ENCODE data around the gene MAFF.
"Not testable (repeated sequence)": the region's sequence is repeated elsewhere in the genome, so short reads cannot be mapped to it uniquely, and the experiment has no call there.

MAFF gene

GRCh38 chr22:38201711-38202436 is at the start of gene MAFF:
Gene MAFF, plus strand, starts transcription at chr22:38201994. Its CDS starts 11,860 bp downstream, at chr22:38213854.
- DNase-seq = peak; percentile 94

- DNase-seq = no peak
These were observed 47.8 kb upstream of the MAFF start for GRCh38 chr22:38153821-38154562.

GRCh38 chr22:38154563-38154915 is 47.3 kb upstream of the MAFF start:
- DNase-seq = not testable (repeated sequence)

GRCh38 chr22:38155703-38156102 is 46.1 kb upstream of the MAFF start:
- no peak for DNase-seq

- DNase-seq = no peak
These were observed 38.6 kb upstream of the MAFF start for GRCh38 chr22:38162881-38163843.

GRCh38 chr22:38163844-38164550 is 37.8 kb upstream of the MAFF start:
- no peak for DNase-seq

GRCh38 chr22:38164551-38164918 is 37.3 kb upstream of the MAFF start:
- DNase-seq = no peak

- DNase-seq = no peak
These were observed 35.7 kb upstream of the MAFF start for GRCh38 chr22:38165922-38166593.

GRCh38 chr22:38167988-38168407 is 33.8 kb upstream of the MAFF start:
- no peak for DNase-seq

GRCh38 chr22:38169116-38169515 is 32.7 kb upstream of the MAFF start:
- no peak for DNase-seq

- DNase-seq = no peak
These were observed 31.3 kb upstream of the MAFF start for GRCh38 chr22:38170469-38170868.

GRCh38 chr22:38171927-38172831 is 29.6 kb upstream of the MAFF start:
- DNase-seq = no peak

- DNase-seq = no peak
These were observed 28.8 kb upstream of the MAFF start for GRCh38 chr22:38172832-38173640.

GRCh38 chr22:38173641-38173906 is 28.2 kb upstream of the MAFF start:
- no peak for DNase-seq

- no peak for DNase-seq
These were observed 27.2 kb upstream of the MAFF start for GRCh38 chr22:38174626-38175025.

GRCh38 chr22:38175206-38176118 is 26.3 kb upstream of the MAFF start:
- DNase-seq = no peak

GRCh38 chr22:38176170-38176741 is 25.5 kb upstream of the MAFF start:
- DNase-seq = no peak

- no peak for DNase-seq
These were observed 24.8 kb upstream of the MAFF start for GRCh38 chr22:38177044-38177443.

- not testable (repeated sequence) for DNase-seq
These were observed 24.2 kb upstream of the MAFF start for GRCh38 chr22:38177571-38177925.

Measured in T1000 (cell line).